ENCODE measurements around the gene NXPH1. TPM values are rescaled to one million over a fixed set of nuclear protein-coding genes. Genes with fewer than 3 reads are reported as not detected.

Gene NXPH1
- total RNA-seq, 1 donor from 2014 or later = 0.29 TPM

DNA sequence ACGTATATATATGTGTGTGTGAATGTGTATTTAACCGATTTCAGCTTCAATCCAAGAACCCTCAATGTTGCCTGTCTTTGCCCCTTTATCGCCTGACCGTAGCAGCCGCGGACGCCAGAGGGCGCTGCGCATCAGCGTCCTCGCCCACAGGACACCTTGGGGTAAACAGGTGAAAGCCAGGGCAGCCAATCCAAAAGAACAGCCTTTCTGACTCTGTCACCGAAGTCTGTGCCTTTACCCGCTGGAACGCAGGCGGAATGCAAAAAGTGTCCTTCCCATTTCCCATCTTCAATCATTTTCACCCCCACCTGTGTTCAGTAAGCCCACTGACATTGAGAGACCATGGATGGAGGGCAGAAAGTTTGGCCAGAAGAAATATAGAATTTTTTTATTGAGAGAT, 3.6 kb downstream of the NXPH1 start:
- Mint-ChIP-seq H3K4me1 (ENCODE audit: unreplicated experiment) (peaks cover 5% of the 10 kb centered on the region), H3K4me3 (no peak overlapping the region), H3K36me3 (no peaks in the 10 kb centered on the region), H3K27ac (no peak overlapping the region), H3K27me3 (peaks cover 99% of the 10 kb centered on the region), H3K9me3 (no peaks in the 10 kb centered on the region)
- TF ChIP-seq, protein P1, sequence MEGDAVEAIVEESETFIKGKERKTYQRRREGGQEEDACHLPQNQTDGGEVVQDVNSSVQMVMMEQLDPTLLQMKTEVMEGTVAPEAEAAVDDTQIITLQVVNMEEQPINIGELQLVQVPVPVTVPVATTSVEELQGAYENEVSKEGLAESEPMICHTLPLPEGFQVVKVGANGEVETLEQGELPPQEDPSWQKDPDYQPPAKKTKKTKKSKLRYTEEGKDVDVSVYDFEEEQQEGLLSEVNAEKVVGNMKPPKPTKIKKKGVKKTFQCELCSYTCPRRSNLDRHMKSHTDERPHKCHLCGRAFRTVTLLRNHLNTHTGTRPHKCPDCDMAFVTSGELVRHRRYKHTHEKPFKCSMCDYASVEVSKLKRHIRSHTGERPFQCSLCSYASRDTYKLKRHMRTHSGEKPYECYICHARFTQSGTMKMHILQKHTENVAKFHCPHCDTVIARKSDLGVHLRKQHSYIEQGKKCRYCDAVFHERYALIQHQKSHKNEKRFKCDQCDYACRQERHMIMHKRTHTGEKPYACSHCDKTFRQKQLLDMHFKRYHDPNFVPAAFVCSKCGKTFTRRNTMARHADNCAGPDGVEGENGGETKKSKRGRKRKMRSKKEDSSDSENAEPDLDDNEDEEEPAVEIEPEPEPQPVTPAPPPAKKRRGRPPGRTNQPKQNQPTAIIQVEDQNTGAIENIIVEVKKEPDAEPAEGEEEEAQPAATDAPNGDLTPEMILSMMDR (conservative IDR thresholded peaks at IDR 0.05) = peak; percentile 87
- DNase-seq (ENCODE audit: extremely low spot score, unreplicated experiment) = peak; percentile 74

DNA sequence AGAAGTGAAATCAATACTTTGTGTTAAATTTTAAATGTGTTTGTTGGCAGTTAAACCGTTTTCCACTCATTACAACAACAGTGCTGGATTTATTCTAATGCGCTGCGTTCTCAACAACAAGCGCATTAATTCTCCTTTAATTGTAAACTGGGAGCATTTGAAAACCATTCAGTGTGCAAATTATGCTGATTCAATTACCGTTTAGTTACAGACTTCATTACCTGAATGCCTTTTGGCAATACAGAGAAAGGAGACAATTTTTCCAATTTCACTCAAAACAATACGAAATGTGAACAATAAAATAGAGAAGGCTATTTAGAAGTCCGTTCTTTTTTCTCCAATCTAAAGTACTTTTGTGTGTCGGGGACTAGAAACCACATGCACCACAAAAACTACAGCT, 4.2 kb downstream of the NXPH1 start:
- H3K4me3 Mint-ChIP-seq = no peak overlapping the region
- H3K36me3 Mint-ChIP-seq = no peaks in the 10 kb centered on the region
- H3K27me3 Mint-ChIP-seq = peaks cover 99% of the 10 kb centered on the region
- TF ChIP-seq, protein P1 (conservative IDR thresholded peaks at IDR 0.05) = no peak
- H3K27ac Mint-ChIP-seq = no peak overlapping the region
- peaks cover 7% of the 10 kb centered on the region for H3K4me1 Mint-ChIP-seq (ENCODE audit: unreplicated experiment)
- DNase-seq (ENCODE audit: extremely low spot score, unreplicated experiment) = no peak
- no peaks in the 10 kb centered on the region for H3K9me3 Mint-ChIP-seq

DNA sequence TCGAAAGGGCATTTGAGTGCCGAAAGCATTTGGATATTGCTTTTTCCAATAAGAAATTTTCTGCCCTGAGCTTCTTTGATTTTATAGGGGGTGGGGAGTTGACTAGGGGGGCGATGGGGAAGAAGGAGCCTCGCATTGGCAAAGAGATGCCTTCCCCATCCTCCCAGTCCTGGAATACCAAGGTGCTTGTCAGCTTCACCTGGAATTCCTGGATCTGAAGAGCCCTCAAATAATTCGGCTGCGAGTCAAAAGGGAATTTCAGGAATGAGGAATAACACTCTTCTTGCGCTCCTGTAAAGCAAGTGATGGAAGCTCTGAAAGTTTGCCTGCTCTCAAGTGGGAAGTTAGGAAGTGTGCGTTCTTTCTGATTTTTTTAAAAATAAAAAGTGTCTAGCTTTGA, 7.3 kb downstream of the NXPH1 start:
- TF ChIP-seq, protein P1 (conservative IDR thresholded peaks at IDR 0.05) = no peak
- Mint-ChIP-seq H3K36me3 (no peaks in the 10 kb centered on the region), H3K4me1 (ENCODE audit: unreplicated experiment) (peaks cover 19% of the 10 kb centered on the region), H3K9me3 (no peaks in the 10 kb centered on the region), H3K4me3 (no peak overlapping the region), H3K27me3 (peaks cover 100% of the 10 kb centered on the region), H3K27ac (no peak overlapping the region)
- no peak for DNase-seq (ENCODE audit: extremely low spot score, unreplicated experiment)

DNA sequence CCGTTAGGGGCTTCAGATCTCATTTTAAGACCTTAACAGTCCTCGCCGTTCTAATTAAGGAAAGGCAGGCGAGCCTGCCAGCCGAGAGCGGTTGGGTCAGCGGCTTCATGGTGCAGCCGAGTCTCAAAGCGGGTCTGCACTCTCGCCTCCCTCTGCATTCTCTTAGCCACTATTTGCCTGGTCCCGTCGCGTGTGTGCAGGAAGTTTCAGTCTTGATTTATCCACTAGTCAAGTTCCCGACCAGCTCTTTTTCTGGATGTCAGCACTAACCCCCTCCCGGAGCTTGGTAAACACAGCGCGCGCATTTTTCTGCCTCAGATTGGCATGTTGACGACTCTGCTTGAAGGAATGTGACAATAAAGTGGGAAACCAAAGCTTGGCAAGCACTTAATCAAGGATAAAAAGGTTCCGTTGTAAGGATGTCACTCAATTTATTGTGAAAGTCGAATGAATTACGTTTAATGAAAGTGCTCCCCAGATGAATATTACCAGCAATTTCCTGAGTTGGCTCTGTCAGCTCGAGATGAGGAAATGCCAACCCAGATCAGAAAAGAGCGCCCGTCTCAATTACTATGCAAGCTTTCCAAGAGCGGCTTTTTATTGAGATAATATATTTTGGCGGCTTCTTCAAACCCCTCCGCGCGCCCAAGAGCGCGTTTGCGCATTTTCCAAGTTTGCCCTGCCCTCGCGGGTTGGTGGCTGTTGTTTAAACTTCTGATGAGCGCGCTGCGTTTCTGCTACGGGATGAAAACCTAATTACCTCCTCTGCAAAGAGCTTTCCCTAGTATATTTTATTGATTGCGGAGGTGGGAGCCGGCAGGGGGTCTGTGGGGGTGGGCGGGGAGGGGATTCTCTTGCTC, 7.9 kb downstream of the NXPH1 start:
- peak overlapping the region; percentile 39 for H3K4me3 Mint-ChIP-seq
- no peak overlapping the region for H3K27ac Mint-ChIP-seq
- no peak for DNase-seq (ENCODE audit: extremely low spot score, unreplicated experiment)
- TF ChIP-seq, protein P1 (conservative IDR thresholded peaks at IDR 0.05) = no peak
- peaks cover 19% of the 10 kb centered on the region for H3K4me1 Mint-ChIP-seq (ENCODE audit: unreplicated experiment)
- H3K36me3 Mint-ChIP-seq = no peaks in the 10 kb centered on the region
- H3K27me3 Mint-ChIP-seq = peaks cover 99% of the 10 kb centered on the region
- no peaks in the 10 kb centered on the region for H3K9me3 Mint-ChIP-seq

DNA sequence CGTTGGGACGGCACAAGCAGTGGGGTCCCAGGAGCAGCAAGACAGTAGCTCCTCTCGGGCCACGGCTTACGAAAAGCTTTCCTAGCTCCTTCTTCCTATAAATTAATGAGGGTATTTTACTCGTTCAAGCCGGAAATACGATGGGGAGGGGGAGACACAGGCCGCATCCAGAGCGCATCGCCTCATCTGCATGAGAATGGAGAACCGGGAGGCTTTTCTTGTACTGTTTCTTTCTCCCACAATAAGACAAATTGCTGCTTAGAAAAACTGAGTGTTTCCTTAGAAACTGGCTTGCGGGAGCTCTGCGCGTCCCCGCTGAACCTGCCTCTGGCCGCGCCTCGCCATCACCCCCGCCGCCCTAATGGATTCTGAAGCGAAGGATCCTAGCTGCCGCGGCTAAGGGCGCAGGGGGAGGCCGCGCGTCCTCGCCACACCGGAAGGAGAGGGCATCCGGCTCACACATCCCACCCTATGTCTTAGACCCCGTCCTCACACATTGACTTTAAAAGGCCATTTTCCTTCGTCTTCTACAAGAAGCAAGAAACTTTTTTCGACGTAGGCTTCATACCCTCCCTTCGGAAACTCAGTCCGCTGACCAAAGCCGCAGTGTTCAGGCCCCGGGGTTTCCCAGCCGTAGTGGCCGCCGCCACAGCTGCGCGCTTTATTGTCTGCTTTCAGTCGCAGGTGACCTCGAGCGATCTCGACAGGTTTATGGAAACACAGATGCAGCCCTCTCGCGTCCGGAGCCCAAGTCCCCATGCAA, 8.8 kb downstream of the NXPH1 start:
- Mint-ChIP-seq H3K4me3 (peak overlapping the region; percentile 81), H3K9me3 (no peaks in the 10 kb centered on the region), H3K27ac (no peak overlapping the region), H3K36me3 (no peaks in the 10 kb centered on the region), H3K27me3 (peaks cover 99% of the 10 kb centered on the region), H3K4me1 (ENCODE audit: unreplicated experiment) (peaks cover 19% of the 10 kb centered on the region)
- DNase-seq (ENCODE audit: extremely low spot score, unreplicated experiment) = no peak
- TF ChIP-seq, protein P1 (conservative IDR thresholded peaks at IDR 0.05) = no peak
